Activated CD8-positive, alpha-beta T cell treated with anti-CD3 and anti-CD28 coated beads for 36 hours (primary cell): ENCODE data around the gene APOO. TPM values are rescaled to one million over a fixed set of nuclear protein-coding genes. Genes with fewer than 3 reads are reported as not detected.

ENCODE experiments used
- ATAC-seq: fragments of 200-7000 bp; cut with Tn5 transposase; one replicate; pipeline ENCODE4 v1.10.0; 2021; ENCODE audit warnings: mild to moderate bottlenecking, moderate library complexity
- CTCF ChIA-PET: fragments of 350-600 bp; sonication (Branson Sonifier 250); formaldehyde crosslinking; loops from one replicate; lab custom pipeline; 2021; ENCODE audit warnings: antibody characterized with exemption; lab: Charles Lee
- POLR2A ChIA-PET: fragments of 350-600 bp; sonication (Branson Sonifier 250); formaldehyde crosslinking; loops from one replicate; lab custom pipeline; 2021; ENCODE audit warnings: antibody characterized with exemption; lab: Charles Lee
- DNase-seq: peaks from one replicate; pipeline ENCODE4 v3.0.0-alpha.2; 2020
- H3K27ac Mint-ChIP-seq: one replicate; pipeline ENCODE4 v1.8.0; 2021; ENCODE audit warnings: mild to moderate bottlenecking, mixed read lengths
- H3K27me3 Mint-ChIP-seq: one replicate; pipeline ENCODE4 v1.8.0; 2021; ENCODE audit warnings: mixed read lengths
- H3K36me3 Mint-ChIP-seq: one replicate; pipeline ENCODE4 v1.8.0; 2021; ENCODE audit warnings: low read depth, mixed read lengths
- H3K4me1 Mint-ChIP-seq: one replicate; pipeline ENCODE4 v1.8.0; 2021; ENCODE audit warnings: low read depth, mixed read lengths
- H3K4me3 Mint-ChIP-seq: one replicate; pipeline ENCODE4 v1.8.0; 2021; ENCODE audit warnings: mild to moderate bottlenecking, moderate library complexity, mixed read lengths
- H3K9me3 Mint-ChIP-seq: one replicate; pipeline ENCODE4 v1.8.0; 2021; ENCODE audit warnings: mixed read lengths
- CTCF ChIP-seq: fragments of 200-600 bp; IDR thresholded peaks from one replicate; pipeline ENCODE4 v1.8.0; 2022; ENCODE audit warnings: antibody characterized with exemption, mild to moderate bottlenecking
- intact Hi-C: fragments of 100-400 bp; cut with micrococcal nuclease; formaldehyde crosslinking; loops from one replicate; pipeline ENCODE4 v1.10.0; 2022
- total RNA-seq, 2 experiments: library from RNA; stranded (reverse); gene quantifications; one replicate each; pipeline ENCODE4 v1.2.3, GENCODE V29; 2021

APOO gene
- total RNA-seq, 2 experiments from 2014 or later, result 34.1 to 35.7 TPM

- no peak overlapping the region for H3K27ac Mint-ChIP-seq
- ATAC-seq, result no peak
- no peaks in the 10 kb centered on the region for H3K27me3 Mint-ChIP-seq
- no peak for DNase-seq
- H3K4me1 Mint-ChIP-seq, result peaks cover 12% of the 10 kb centered on the region
- intact Hi-C loops, result no loop called here
- POLR2A ChIA-PET, result interaction anchor here (0.7 to 0.9 kb wide), 2 partner anchors 15 to 39 kb away, joined by 3 read pairs; no protein-coding TSS in a partner anchor
- no peaks in the 10 kb centered on the region for H3K9me3 Mint-ChIP-seq
- no peak for TF ChIP-seq CTCF
- CTCF ChIA-PET, result interaction anchor here (1.2 to 1.3 kb wide), 3 partner anchors 9 to 103 kb away, joined by 3 read pairs; no protein-coding TSS in a partner anchor
- H3K36me3 Mint-ChIP-seq, result no peaks in the 10 kb centered on the region
- H3K4me3 Mint-ChIP-seq, result no peak overlapping the region
These were observed 108.2 kb downstream of the APOO start for GRCh38 chrX:23799469-23800065.

GRCh38 chrX:23797371-23798128 lies 110.2 kb downstream of the APOO start:
- Mint-ChIP-seq H3K4me1 (peaks cover 9% of the 10 kb centered on the region), H3K27ac (peak overlapping the region; percentile 63), H3K27me3 (no peaks in the 10 kb centered on the region), H3K9me3 (no peaks in the 10 kb centered on the region), H3K4me3 (no peak overlapping the region), H3K36me3 (no peaks in the 10 kb centered on the region)
- intact Hi-C loops, result no loop called here
- CTCF ChIA-PET, result interaction anchor here (1.0 to 1.4 kb wide), 2 partner anchors 16 to 64 kb away, joined by 3 read pairs; no protein-coding TSS in a partner anchor
- no peak for TF ChIP-seq CTCF
- DNase-seq (no peak), ATAC-seq (peak; percentile 92)
- POLR2A ChIA-PET, result interaction anchor here (1.2 kb wide), 1 partner anchor 15 kb away, joined by 4 read pairs; the partner anchor contains the start of gene SAT1

GRCh38 chrX:23795221-23795620 lies 112.5 kb downstream of the APOO start:
- ChIA-PET CTCF (no interaction called here), POLR2A (interaction anchor here (1.1 kb wide), 1 partner anchor 12 kb away, joined by 3 read pairs; the partner anchor contains the start of gene SAT1)
- no peak for TF ChIP-seq CTCF

GRCh38 chrX:23792861-23793553 lies 114.7 kb downstream of the APOO start:
- intact Hi-C loops, result no loop called here
- no peak for TF ChIP-seq CTCF
- peaks cover 6% of the 10 kb centered on the region for H3K4me1 Mint-ChIP-seq
- H3K27ac Mint-ChIP-seq, result no peak overlapping the region
- H3K9me3 Mint-ChIP-seq, result no peaks in the 10 kb centered on the region
- ChIA-PET POLR2A (no interaction called here), CTCF (no interaction called here)
- ATAC-seq (no peak), DNase-seq (no peak)
- H3K36me3 Mint-ChIP-seq, result no peaks in the 10 kb centered on the region
- H3K4me3 Mint-ChIP-seq, result no peak overlapping the region
- no peaks in the 10 kb centered on the region for H3K27me3 Mint-ChIP-seq

More at GRCh38 chrX:23795221-23795620, 112.5 kb downstream of the APOO start:
- Mint-ChIP-seq H3K27me3 (no peaks in the 10 kb centered on the region), H3K9me3 (no peaks in the 10 kb centered on the region), H3K4me1 (peaks cover 7% of the 10 kb centered on the region), H3K27ac (no peak overlapping the region), H3K4me3 (no peak overlapping the region), H3K36me3 (no peaks in the 10 kb centered on the region)
- no peak for DNase-seq
- intact Hi-C loops, result no loop called here
- ATAC-seq, result no peak
